ENCODE measurements around the gene PAQR5.
"Not testable (repeated sequence)": the region's sequence is repeated elsewhere in the genome, so short reads cannot be mapped to it uniquely, and the experiment has no call there.

The PAQR5 gene

GRCh38 chr15:69373406-69373805 lies 74.7 kb downstream of the PAQR5 start:
- DNase-seq (ENCODE audit: insufficient read length) (no peak), FAIRE-seq (no peak)
- TF ChIP-seq POLR2AphosphoS5 (IDR thresholded peaks at IDR 0.05; ENCODE audit: low read depth, low read length) (no peak), TAF1 (IDR thresholded peaks at IDR 0.05; ENCODE audit: borderline replicate concordance, low read depth, low read length) (no peak), POLR2A (IDR thresholded peaks at IDR 0.05; ENCODE audit: low read depth, low read length) (no peak)

GRCh38 chr15:69375151-69375790 lies 76.6 kb downstream of the PAQR5 start:
- TF ChIP-seq POLR2A (IDR thresholded peaks at IDR 0.05; ENCODE audit: low read depth, low read length) (no peak), TAF1 (IDR thresholded peaks at IDR 0.05; ENCODE audit: borderline replicate concordance, low read depth, low read length) (no peak), POLR2AphosphoS5 (IDR thresholded peaks at IDR 0.05; ENCODE audit: low read depth, low read length) (no peak)
- no peak for FAIRE-seq
- no peak for DNase-seq (ENCODE audit: insufficient read length)

GRCh38 chr15:69377216-69377970 lies 78.7 kb downstream of the PAQR5 start:
- DNase-seq (ENCODE audit: insufficient read length) (no peak), FAIRE-seq (no peak)
- no peak for TF ChIP-seq POLR2AphosphoS5 (IDR thresholded peaks at IDR 0.05; ENCODE audit: low read depth, low read length)
- no peak for TF ChIP-seq POLR2A (IDR thresholded peaks at IDR 0.05; ENCODE audit: low read depth, low read length)
- no peak for TF ChIP-seq TAF1 (IDR thresholded peaks at IDR 0.05; ENCODE audit: borderline replicate concordance, low read depth, low read length)

- TF ChIP-seq POLR2AphosphoS5 (IDR thresholded peaks at IDR 0.05; ENCODE audit: low read depth, low read length): no peak
- DNase-seq (ENCODE audit: insufficient read length): no peak
- no peak for FAIRE-seq
Observed at GRCh38 chr15:69380100-69380725, 81.5 kb downstream of the PAQR5 start.

GRCh38 chr15:69380726-69381105 lies 82.0 kb downstream of the PAQR5 start:
- no peak for DNase-seq (ENCODE audit: insufficient read length)
- no peak for FAIRE-seq
- TF ChIP-seq TAF1 (IDR thresholded peaks at IDR 0.05; ENCODE audit: borderline replicate concordance, low read depth, low read length) (no peak), POLR2AphosphoS5 (IDR thresholded peaks at IDR 0.05; ENCODE audit: low read depth, low read length) (no peak), POLR2A (IDR thresholded peaks at IDR 0.05; ENCODE audit: low read depth, low read length) (no peak)

- not testable (repeated sequence) for FAIRE-seq; DNase-seq (ENCODE audit: insufficient read length)
Observed at GRCh38 chr15:69382176-69382575, 83.5 kb downstream of the PAQR5 start.

- not testable (repeated sequence) for FAIRE-seq; DNase-seq (ENCODE audit: insufficient read length)
Observed at GRCh38 chr15:69384066-69384465, 85.4 kb downstream of the PAQR5 start.

GRCh38 chr15:69384626-69385598 lies 86.2 kb downstream of the PAQR5 start:
- TF ChIP-seq TAF1 (IDR thresholded peaks at IDR 0.05; ENCODE audit: borderline replicate concordance, low read depth, low read length) (no peak), POLR2AphosphoS5 (IDR thresholded peaks at IDR 0.05; ENCODE audit: low read depth, low read length) (no peak), POLR2A (IDR thresholded peaks at IDR 0.05; ENCODE audit: low read depth, low read length) (no peak)
- DNase-seq (ENCODE audit: insufficient read length) (no peak), FAIRE-seq (no peak)

- FAIRE-seq: no peak
- no peak for DNase-seq (ENCODE audit: insufficient read length)
- TF ChIP-seq TAF1 (IDR thresholded peaks at IDR 0.05; ENCODE audit: borderline replicate concordance, low read depth, low read length) (no peak), POLR2AphosphoS5 (IDR thresholded peaks at IDR 0.05; ENCODE audit: low read depth, low read length) (no peak), POLR2A (IDR thresholded peaks at IDR 0.05; ENCODE audit: low read depth, low read length) (no peak)
Observed at GRCh38 chr15:69385831-69386230, 87.1 kb downstream of the PAQR5 start.

- TF ChIP-seq TAF1 (IDR thresholded peaks at IDR 0.05; ENCODE audit: borderline replicate concordance, low read depth, low read length) (no peak), POLR2AphosphoS5 (IDR thresholded peaks at IDR 0.05; ENCODE audit: low read depth, low read length) (no peak), POLR2A (IDR thresholded peaks at IDR 0.05; ENCODE audit: low read depth, low read length) (no peak)
- no peak for DNase-seq (ENCODE audit: insufficient read length)
- FAIRE-seq: no peak
Observed at GRCh38 chr15:69386284-69386683, 87.6 kb downstream of the PAQR5 start.

- FAIRE-seq: no peak
- TF ChIP-seq TAF1 (IDR thresholded peaks at IDR 0.05; ENCODE audit: borderline replicate concordance, low read depth, low read length): no peak
- no peak for TF ChIP-seq POLR2AphosphoS5 (IDR thresholded peaks at IDR 0.05; ENCODE audit: low read depth, low read length)
- TF ChIP-seq POLR2A (IDR thresholded peaks at IDR 0.05; ENCODE audit: low read depth, low read length): no peak
- no peak for DNase-seq (ENCODE audit: insufficient read length)
Observed at GRCh38 chr15:69388260-69388705, 89.6 kb downstream of the PAQR5 start.
